Fibroblast of lung (primary cell): ENCODE measurements around the gene SRCIN1. TPM values are rescaled to one million over a fixed set of nuclear protein-coding genes. Genes with fewer than 3 reads are reported as not detected.
"Not testable (repeated sequence)": the region's sequence is repeated elsewhere in the genome, so short reads cannot be mapped to it uniquely, and the experiment has no call there.

ENCODE experiments used
- DNase-seq, 2 donors: peaks; one replicate each; pipeline versions ENCODE4 v3.0.0 to v3.0.0-alpha.2; 2010; ENCODE audit warnings: low read depth in 2 of 2
- H2AFZ ChIP-seq: 2 replicates; pipeline ENCODE4 v1.5.1; 2012; ENCODE audit warnings: low read length, control low read depth, inconsistent platforms
- H3K27ac ChIP-seq: 2 replicates; pipeline ENCODE4 v1.5.1; 2011; ENCODE audit warnings: low read length, control low read depth; ENCODE audit not compliant: insufficient read depth
- H3K27me3 ChIP-seq: 2 replicates; pipeline ENCODE4 v1.5.1; 2011; ENCODE audit warnings: mild to moderate bottlenecking, low read length; ENCODE audit not compliant: control insufficient read depth, insufficient read depth
- H3K36me3 ChIP-seq: 2 replicates; pipeline ENCODE4 v1.5.1; 2011; ENCODE audit warnings: low read length; ENCODE audit not compliant: control insufficient read depth, insufficient read depth
- H3K4me1 ChIP-seq: 2 replicates; pipeline ENCODE4 v1.5.1; 2011; ENCODE audit warnings: low read length; ENCODE audit not compliant: control insufficient read depth, insufficient read depth; ENCODE audit errors: extremely low read depth
- H3K4me2 ChIP-seq: 2 replicates; pipeline ENCODE4 v1.5.1; 2011; ENCODE audit warnings: low read length, control low read depth; ENCODE audit not compliant: insufficient read depth; ENCODE audit errors: extremely low read depth
- H3K4me3 ChIP-seq, 4 experiments: fragments of 200-600 bp in 1 of 4; sonication (generic) in 1 of 4; replicated peaks in 1 of 4; 2 replicates each; pipeline ENCODE4 v1.5.1; 2011 to 2016; ENCODE audit warnings: low read length in 4 of 4, low read depth in 3 of 4, mild to moderate bottlenecking in 3 of 4, control low read depth in 2 of 4, inconsistent platforms in 1 of 4, mixed read lengths in 1 of 4; ENCODE audit not compliant: insufficient read depth in 1 of 4; ENCODE audit errors: control extremely low read depth in 1 of 4
- H3K79me2 ChIP-seq: 2 replicates; pipeline ENCODE4 v1.5.1; 2012; ENCODE audit warnings: mild to moderate bottlenecking, low read length, inconsistent platforms; ENCODE audit not compliant: control insufficient read depth, insufficient read depth
- H3K9ac ChIP-seq: 2 replicates; pipeline ENCODE4 v1.5.1; 2011; ENCODE audit warnings: mild to moderate bottlenecking, low read length, control low read depth; ENCODE audit not compliant: insufficient read depth
- H3K9me3 ChIP-seq: 2 replicates; pipeline ENCODE4 v1.5.1; 2012; ENCODE audit warnings: low read depth, low read length; ENCODE audit not compliant: control insufficient read depth, insufficient read depth
- H4K20me1 ChIP-seq: 2 replicates; pipeline ENCODE4 v1.5.1; 2011; ENCODE audit warnings: low read length; ENCODE audit not compliant: control insufficient read depth, insufficient read depth; ENCODE audit errors: extremely low read depth
- CTCF ChIP-seq, 2 donors: IDR thresholded peaks in 1 of 2; conservative IDR thresholded peaks in 1 of 2; 1 replicate in 1 of 2; 2 replicates in 1 of 2; pipeline ENCODE4 v1.5.1; 2011 to 2012; ENCODE audit warnings: low read length in 2 of 2, control low read depth in 1 of 2, inconsistent platforms in 1 of 2, low read depth in 1 of 2, mild to moderate bottlenecking in 1 of 2
- EZH2 ChIP-seq: IDR thresholded peaks from 2 replicates; pipeline ENCODE4 v1.5.1; 2012; ENCODE audit warnings: low read length, control low read depth, mild to moderate bottlenecking; ENCODE audit errors: missing control alignments
- polyA plus RNA-seq, 2 donors: library from polyadenylated mRNA; depleted of rRNA in 1 of 2; stranded (reverse) in 1 of 2; unstranded in 1 of 2; fragments of >200 nt; gene quantifications; 2 replicates each; pipeline ENCODE4 v1.2.1, GENCODE V29; 2011 to 2012; ENCODE audit warnings: missing spikeins in 1 of 2
- total RNA-seq: library from RNA; depleted of rRNA; stranded (reverse); fragments of >200 nt; gene quantifications from 2 replicates; pipeline ENCODE4 v1.2.1, GENCODE V29; 2014

Gene SRCIN1
- total and polyA plus RNA-seq, 2 donors (not counting 1 experiment from before 2014, with no cell fraction given) = under 0.01 TPM; not detected in 1

GRCh38 chr17:38653679-38654078 lies 47.9 kb upstream of the SRCIN1 start:
- H3K27ac ChIP-seq = no peak overlapping the region
- H2AFZ ChIP-seq = no peak overlapping the region
- no peaks in the 10 kb centered on the region for H3K9me3 ChIP-seq
- H3K27me3 ChIP-seq = peaks cover 13% of the 10 kb centered on the region
- H3K9ac ChIP-seq = no peak overlapping the region
- no peak overlapping the region for H3K4me3 ChIP-seq
- no peaks in the 10 kb centered on the region for H3K4me1 ChIP-seq
- no peak for DNase-seq
- H3K36me3 ChIP-seq = no peaks in the 10 kb centered on the region
- H3K79me2 ChIP-seq = no peaks in the 10 kb centered on the region
- H4K20me1 ChIP-seq = no peaks in the 10 kb centered on the region
- TF ChIP-seq EZH2 (no peak), CTCF (conservative IDR thresholded peaks at IDR 0.05 in 1 of 2, IDR thresholded peaks at IDR 0.05 in 1 of 2; ENCODE audit: low read depth in 1 of 2, low read length in 2 of 2) (no peak)
- H3K4me2 ChIP-seq = no peak overlapping the region

- Histone ChIP-seq H3K27ac (no peak overlapping the region), H3K36me3 (no peaks in the 10 kb centered on the region), H3K9me3 (no peaks in the 10 kb centered on the region), H3K27me3 (peaks cover 13% of the 10 kb centered on the region), H2AFZ (no peak overlapping the region), H3K4me1 (no peaks in the 10 kb centered on the region), H3K9ac (no peak overlapping the region), H4K20me1 (no peaks in the 10 kb centered on the region), H3K4me2 (no peak overlapping the region), H3K4me3 (no peak overlapping the region), H3K79me2 (no peaks in the 10 kb centered on the region)
- no peak for DNase-seq
- TF ChIP-seq EZH2 = no peak
- no peak for TF ChIP-seq CTCF (conservative IDR thresholded peaks at IDR 0.05 in 1 of 2, IDR thresholded peaks at IDR 0.05 in 1 of 2; ENCODE audit: low read depth in 1 of 2, low read length in 2 of 2)
Measured at GRCh38 chr17:38653230-38653629, 47.5 kb upstream of the SRCIN1 start.

GRCh38 chr17:38650653-38651173 lies 45.0 kb upstream of the SRCIN1 start:
- H3K27me3 ChIP-seq = peaks cover 11% of the 10 kb centered on the region
- H3K27ac ChIP-seq, H3K4me3 ChIP-seq, H3K9me3 ChIP-seq, DNase-seq, H4K20me1 ChIP-seq, H2AFZ ChIP-seq, H3K9ac ChIP-seq, H3K79me2 ChIP-seq, H3K4me1 ChIP-seq, H3K36me3 ChIP-seq, H3K4me2 ChIP-seq: not testable (repeated sequence)
